Skin epidermis (tissue), 12 donors: ENCODE data around the gene KRT2.
"Not testable (repeated sequence)": the region's sequence is repeated elsewhere in the genome, so short reads cannot be mapped to it uniquely, and the experiment has no call there.

Source experiments
- H3K27ac ChIP-seq, 21 experiments: fragments of 200-600 bp; sonication (generic) in 11 of 21; one replicate each; pipeline ENCODE4 v1.5.0; 2020; ENCODE audit warnings: mild to moderate bottlenecking in 3 of 21, inconsistent platforms in 2 of 21, moderate library complexity in 2 of 21
- H3K4me3 ChIP-seq, 7 experiments: fragments of 200-600 bp; sonication (generic) in 2 of 7; one replicate each; pipeline ENCODE4 v1.5.0; 2020; ENCODE audit warnings: inconsistent platforms in 2 of 7, mild to moderate bottlenecking in 2 of 7, moderate library complexity in 1 of 7

KRT2 gene

DNA sequence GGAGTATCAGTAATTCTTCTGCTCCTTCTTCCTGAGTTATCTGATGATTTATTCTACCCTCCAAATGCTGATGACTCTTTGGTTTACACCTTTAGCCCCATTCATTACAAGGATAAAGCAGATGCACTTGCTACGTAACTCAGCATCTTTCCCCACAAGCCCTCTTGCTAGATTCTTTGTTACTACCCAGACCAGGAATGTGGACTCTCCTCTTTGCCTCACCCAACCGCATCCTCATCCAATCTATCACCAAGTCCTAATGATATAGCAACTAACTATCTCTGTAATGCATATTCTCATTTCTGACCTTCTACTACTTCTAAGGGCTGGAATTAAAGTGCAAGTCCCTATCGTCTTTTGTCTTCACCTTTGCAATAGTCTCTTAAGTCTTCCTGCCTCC lies 18.9 kb upstream of the KRT2 start:
- H3K27ac ChIP-seq: no peak overlapping the region
- H3K4me3 ChIP-seq: no peak overlapping the region

DNA sequence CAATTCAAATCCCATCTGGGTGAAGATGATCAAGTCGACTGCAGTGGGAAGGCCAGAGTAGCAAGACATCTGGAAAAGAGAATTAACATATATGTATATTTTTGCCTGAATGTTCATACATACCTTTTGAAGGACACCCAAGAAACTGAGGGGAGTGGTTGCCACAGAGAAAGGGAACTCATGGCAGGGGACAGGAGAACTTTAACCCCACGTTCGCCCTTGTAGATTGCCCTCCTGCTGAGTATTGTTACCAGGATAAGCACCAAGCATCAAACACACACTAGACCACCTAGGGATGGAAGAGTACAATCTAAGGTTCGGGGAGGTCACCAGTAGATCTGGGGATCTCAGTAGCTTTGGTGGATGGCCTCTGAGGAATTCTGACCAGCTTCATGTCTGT lies 18.5 kb upstream of the KRT2 start:
- no peak overlapping the region for H3K27ac ChIP-seq
- no peak overlapping the region for H3K4me3 ChIP-seq

DNA sequence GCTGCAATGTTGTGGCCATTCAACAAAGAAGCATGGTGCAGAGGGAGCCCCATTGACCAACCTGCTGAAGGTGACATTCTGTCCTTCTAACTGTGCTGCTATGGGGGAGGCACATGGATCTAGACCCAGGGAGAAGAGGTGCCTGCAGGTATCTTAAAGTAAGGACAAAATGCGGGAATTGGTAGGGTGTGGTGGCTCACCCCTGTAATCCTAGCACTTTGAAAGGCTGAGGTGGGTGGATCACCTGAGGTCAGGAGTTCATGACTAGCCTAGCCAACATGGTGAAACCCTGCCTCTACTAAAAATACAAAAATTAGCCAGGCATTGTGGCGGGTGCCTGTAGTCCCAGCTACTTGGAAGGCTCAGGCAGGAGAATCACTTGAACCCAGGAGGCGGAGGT lies 17.9 kb upstream of the KRT2 start:
- not testable (repeated sequence) for H3K27ac ChIP-seq, H3K4me3 ChIP-seq

DNA sequence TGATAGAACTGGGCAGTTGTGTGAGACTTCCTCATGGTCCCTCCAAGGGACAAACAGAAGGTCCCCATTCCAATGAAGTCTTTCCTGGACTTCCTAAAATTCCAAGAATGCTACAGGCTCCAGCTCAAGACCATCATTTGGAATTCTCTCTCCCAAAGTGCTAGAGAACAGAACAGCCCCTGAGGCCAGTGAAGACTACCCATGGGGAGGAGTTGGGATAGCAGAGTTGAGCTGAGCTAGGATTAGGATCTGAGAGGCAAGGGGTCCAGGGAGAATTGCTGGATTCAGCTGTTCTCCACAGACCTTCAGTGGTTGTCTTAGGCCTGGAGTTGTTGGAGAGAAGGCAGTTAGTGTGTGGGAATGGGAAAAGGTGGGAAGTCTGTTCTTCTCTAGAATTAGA lies 17.4 kb upstream of the KRT2 start:
- Histone ChIP-seq H3K4me3 (no peak overlapping the region), H3K27ac (no peak overlapping the region)

DNA sequence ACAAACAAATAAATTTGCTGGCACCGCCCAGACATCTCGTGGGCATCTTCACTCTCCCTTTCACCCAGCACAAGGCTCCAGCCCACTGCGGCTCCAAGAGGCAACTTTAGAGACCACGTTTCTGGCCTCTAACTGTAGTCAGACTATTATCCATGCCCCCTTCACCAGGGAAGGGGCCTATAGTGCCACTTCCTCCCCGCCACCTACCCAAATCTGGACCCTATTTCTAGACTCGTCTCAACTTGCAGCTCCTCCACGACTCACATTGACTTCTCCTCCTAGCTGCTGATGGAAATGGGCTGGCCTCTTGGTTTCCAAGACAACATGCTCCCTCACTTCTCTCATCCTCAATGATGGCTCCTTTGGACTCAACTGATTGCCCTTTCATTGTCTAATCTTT lies 15.9 kb upstream of the KRT2 start:
- H3K27ac ChIP-seq: peak overlapping the region in 1 of 21 experiments; percentile 60
- H3K4me3 ChIP-seq: no peak overlapping the region

DNA sequence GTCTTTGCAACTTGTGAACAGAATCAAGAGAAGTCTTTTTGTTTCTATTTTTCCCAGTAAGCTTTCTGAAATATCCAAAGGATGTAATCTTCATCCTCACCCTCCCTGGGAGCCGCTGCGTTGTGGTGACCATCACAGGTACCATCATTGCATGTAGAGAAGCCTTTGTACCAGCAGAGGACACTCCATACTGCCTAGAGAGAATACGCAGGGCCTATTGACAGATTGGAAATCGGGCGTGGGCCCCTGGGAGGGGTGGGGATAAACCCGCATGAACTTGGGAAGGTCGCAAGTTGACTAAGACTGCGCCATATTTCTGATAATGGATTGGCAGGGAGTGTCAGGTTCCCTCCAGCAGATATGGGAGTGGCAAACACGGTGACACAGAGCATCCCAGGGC lies 15.5 kb upstream of the KRT2 start:
- H3K4me3 ChIP-seq: no peak overlapping the region
- H3K27ac ChIP-seq: peak overlapping the region in 1 of 21 experiments; percentile 35

DNA sequence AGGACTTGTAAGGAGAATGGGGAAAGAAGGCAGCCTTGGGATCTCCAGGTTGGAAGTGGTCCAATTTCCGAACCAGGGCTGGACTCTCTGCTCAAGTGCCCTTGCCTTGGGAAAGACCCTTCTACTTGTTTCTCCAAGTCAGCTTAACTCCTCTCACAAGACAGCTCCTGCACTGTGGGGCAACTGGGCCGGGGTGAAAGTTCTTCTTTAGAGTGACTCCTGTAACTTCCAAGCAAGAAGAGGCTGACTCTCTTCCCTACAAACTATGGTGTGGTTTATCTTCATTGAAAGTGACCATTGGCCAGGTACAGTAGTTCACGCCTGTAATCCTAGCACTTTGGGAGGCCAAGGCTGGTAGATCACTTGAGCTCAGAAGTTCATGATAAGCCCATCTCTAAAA lies 14.5 kb upstream of the KRT2 start:
- Histone ChIP-seq H3K27ac (no peak overlapping the region), H3K4me3 (no peak overlapping the region)

DNA sequence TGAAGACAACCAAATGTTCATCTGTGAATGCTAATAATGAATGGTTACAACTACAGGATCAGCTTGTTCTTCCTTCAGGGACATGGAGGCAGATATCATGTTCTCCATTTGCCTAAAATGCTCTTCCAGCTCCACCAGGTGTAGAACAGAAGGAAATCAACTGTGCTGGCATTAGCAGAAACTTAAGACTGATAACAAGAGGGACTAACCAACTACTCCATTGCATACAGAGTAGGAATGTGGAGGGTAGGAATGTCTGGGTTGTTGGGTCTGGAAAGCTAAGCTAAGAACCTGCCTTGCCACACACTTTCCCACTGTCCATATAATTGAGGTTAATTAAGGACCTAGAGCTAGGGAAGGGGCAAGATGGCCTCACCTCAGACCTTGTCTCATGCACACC lies 11.4 kb upstream of the KRT2 start:
- Histone ChIP-seq H3K4me3 (no peak overlapping the region), H3K27ac (peak overlapping the region in 2 of 21 experiments; percentile 13 to 14)

DNA sequence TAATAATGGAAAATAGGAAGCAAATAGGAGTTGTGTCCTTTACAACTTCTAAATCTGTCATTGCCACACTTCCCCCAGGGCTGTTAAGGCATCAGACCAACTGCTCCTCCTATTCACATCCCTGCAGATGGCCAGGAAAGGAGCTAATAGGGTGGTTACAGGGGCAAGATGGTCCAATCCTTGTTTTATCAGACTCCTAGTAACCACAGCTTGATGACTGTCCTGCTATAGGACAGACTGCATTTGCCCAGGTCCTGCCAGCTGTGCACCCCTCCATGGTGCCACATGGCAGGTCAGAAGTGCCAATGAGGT lies 10.9 kb upstream of the KRT2 start:
- peak overlapping the region in 2 of 21 experiments; percentile 14 to 21 for H3K27ac ChIP-seq
- H3K4me3 ChIP-seq: no peak overlapping the region

DNA sequence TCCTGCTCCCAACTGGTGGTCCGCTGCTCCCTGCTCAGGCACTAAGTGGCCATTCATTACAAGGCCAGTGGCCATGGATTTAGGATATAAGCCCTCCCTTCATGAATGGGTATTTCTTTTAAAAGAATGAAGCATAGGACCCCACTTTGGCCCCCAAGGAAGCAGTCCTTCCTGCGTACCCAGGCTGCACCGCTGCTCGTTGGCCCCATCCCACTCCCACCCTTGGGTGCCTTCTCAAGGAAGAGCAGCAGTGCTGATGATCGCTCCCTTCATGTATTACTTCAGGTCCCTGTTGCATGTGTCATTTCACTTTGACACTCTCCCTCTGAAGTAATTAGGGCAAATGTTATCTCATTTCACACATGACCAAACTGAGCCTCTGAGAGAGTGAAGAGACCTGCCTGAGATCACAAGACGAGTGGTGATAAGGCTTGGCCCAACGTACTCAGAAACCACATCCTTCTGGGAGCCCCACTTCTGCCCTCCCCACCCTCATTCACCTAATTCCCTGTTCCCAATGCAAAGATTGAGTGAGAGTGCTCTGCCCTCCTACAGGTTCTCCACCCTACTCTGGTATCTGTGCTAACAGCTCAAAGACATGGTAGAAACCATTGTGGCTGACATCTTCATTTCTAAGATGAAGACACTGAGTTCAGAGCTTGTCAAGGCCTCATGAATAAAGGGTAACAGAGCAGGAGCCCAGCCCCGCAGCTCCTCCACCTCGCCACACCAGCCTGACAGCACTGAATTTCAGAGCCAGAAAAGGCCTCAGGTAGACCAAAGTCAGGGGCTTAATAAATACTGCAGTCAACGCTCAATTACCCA lies 10.3 kb upstream of the KRT2 start:
- no peak overlapping the region for H3K4me3 ChIP-seq
- H3K27ac ChIP-seq: peak overlapping the region in 2 of 21 experiments; percentile 14 to 21

DNA sequence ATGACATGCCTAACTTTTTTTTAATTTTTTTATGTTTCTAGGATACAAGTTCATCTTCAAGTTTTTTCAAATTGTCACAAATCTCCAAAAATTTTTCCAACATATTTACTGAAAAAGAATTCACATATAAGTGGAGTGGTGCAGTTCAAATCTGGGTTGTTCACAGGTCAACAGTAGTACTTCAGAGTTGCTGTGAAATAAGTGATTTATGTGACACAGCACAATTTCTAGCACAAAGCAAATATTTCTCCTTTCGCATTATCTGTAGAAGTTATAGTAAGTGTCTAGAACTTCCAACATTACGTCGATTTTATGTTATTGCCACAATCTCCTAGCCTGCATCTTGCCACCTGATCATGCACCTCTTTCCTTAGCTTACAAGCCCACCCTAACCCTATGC lies 9.7 kb upstream of the KRT2 start:
- H3K27ac ChIP-seq: no peak overlapping the region
- H3K4me3 ChIP-seq: no peak overlapping the region

DNA sequence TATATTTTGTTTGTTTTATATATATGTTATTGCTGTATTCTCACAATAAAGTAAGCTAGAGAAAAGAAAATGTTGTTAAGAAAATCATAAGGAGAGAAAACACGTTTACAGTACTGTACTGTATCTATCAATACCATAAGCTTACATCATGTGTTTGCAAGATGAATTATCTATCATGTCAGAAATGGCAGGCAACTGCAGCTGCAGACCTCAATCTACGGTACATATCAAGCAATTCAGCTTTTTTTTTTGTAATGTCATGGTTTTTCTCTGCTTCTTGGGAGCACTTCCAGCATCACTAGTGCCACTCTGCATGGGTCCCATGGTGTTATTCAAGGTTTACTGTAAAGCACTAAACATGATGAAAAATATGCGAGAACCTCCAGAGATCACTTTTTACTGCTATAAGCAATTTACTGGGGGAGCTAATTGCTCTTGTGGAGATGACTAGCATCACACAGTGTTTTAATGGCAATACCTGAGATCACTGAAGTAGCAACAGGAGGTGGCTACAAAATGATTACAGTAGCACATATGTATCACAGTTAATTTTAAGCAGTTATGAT lies 9.0 kb upstream of the KRT2 start:
- H3K4me3 ChIP-seq: no peak overlapping the region

DNA sequence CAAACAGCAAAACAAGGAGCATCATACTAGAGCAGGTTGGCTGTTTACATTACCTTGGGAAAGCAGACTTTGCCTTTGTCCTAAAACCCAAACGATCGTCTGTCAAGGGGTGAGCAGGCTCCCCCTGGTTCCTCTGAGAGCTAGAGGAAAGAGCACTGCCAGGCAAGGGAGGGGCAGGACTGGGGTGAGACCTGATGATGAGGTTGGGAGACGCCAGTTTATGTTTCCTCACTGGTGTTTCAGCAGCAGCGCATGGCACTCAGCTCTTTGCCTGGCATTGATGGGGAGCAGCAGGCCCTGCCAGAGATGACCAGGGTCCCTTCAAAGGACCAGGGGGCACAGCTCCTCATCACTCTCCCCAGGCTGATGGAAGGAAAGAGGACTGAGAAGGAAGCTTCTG lies 7.9 kb upstream of the KRT2 start:
- H3K4me3 ChIP-seq: no peak overlapping the region
- H3K27ac ChIP-seq: peak overlapping the region in 6 of 21 experiments; percentile 12 to 76 (median 40)

More for the DNA sequence above, 9.0 kb upstream of the KRT2 start:
- H3K27ac ChIP-seq: no peak overlapping the region

DNA sequence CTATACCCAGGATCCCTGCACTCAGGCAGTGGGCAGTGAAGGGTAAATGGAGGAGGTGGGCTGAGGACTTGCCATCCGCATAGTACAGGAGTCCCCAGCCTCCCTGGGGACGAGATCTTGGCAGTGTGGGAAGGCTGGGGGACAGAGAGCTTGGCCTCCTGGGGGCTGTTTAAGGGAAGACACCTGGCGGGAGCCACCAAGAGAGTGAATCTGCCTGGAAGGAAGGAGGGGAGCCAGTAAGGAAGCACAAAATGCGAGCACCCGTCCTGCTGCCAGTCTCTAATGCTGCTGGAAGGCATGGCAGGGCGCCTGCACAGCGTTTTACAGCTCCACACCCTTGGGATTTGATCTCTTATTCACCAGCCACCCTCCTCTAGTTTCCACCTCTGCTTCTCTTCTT lies 7.4 kb upstream of the KRT2 start:
- Histone ChIP-seq H3K4me3 (no peak overlapping the region), H3K27ac (peak overlapping the region in 9 of 21 experiments; percentile 12 to 76 (median 36))

DNA sequence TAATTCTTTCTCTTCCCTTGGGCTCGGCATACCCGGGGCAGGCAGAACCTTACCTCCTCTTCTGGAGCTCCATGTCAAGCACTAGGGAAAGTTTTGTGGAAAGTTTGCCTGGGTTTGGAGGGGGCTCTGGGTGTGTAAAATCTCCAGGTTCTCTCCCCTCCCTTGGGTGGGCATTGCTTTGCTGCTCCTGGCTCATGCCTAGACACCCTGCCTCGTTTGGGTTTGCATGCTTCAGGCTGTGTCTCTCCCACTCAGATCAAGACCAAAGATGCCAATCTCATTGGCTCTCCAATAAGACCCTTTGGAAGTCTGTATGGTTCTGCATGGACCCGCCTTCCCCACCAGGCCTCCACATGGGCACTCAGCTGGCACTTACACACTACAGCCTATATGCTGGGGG lies 6.2 kb upstream of the KRT2 start:
- Histone ChIP-seq H3K4me3 (no peak overlapping the region), H3K27ac (no peak overlapping the region)

DNA sequence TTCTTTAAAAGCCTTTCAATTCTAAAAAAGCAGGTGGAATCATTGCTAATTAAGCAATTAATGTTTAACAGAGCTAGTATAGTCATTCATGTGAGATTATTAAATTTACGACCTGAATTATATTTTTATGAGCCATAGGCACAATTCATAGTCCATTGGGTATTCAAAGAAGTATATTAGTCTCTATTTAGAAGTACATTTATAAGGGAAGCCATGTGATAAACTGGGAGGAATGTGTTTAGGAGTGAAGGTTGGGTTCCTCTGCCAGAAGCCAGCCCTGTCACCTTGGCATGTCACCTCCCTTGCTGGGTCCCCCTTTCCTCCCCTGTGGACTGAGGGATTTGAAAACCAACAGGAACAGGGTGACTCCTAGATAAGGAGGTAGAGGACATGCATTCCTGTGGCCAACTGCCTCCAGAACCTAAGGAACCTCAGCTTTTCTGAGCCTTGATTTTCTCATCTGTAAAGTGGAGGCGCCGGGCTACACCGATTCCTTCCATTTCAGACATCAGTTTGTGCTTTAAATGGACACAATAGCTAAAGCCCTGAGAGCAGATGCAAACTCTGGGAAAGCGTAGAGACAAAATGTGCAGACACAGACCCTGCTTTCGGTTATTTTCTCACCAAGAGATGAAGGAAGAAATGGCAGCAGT lies 5.4 kb upstream of the KRT2 start:
- Histone ChIP-seq H3K27ac (no peak overlapping the region), H3K4me3 (no peak overlapping the region)

DNA sequence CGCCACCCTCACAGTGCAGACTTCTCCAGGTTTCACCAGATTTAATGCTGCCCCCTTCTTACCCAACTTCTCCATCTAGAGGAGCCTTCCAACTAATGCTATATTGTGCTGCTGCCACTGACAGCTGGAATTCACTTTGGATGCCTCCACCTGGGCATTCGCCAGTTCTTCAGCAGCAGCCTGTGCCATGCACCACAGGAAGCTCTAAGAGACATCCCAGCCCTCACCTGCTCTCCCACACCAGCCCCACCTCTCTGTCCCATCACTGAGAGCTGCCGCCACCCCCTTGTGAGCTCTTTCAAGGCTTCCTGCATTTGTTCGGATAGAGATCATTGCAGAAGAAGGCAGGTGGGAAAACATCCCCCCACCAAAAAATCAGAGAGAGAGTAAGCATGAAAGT lies 4.6 kb upstream of the KRT2 start:
- H3K27ac ChIP-seq: no peak overlapping the region
- H3K4me3 ChIP-seq: no peak overlapping the region

DNA sequence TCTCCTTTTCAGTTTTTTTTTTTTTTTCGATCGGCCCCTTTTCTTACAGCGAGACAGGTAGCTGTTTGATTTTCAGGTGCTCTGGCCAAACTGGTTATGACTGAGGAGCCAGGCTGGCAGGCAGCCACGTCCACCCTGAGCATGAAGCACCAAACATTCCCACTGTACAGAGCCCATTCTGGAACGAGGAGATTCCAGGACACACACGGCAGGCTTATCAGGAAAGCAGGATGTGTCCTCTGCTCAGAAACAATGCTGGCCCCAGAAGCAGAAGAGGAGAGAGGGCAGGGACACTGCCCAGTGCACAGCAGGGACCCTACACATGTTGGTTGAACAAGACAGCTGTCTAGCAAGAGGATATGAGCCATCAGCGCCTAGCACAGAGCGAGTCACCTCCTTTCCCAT lies 3.7 kb upstream of the KRT2 start:
- no peak overlapping the region for H3K27ac ChIP-seq
- H3K4me3 ChIP-seq: no peak overlapping the region

DNA sequence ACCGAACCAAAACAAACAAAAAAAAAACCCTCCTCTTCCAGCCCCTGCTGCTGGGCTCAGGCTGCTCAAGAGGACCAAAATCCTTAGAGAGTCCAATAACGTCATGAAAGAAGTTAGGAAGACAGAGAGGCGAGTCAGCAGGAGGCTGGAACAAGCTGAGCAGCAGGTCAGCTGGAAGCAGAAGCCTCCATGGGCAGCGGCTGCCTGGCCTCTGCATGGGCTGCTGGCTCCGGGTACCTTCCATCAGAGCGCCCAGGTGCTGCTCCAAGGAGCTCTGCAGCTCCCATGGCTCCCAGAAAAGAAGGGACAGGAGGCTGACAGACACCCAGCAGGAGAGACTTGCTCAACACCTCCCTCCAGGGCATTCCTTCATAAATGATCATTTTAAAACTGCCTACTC lies 3.2 kb upstream of the KRT2 start:
- H3K4me3 ChIP-seq: no peak overlapping the region
- peak overlapping the region in 1 of 21 experiments; percentile 18 for H3K27ac ChIP-seq

DNA sequence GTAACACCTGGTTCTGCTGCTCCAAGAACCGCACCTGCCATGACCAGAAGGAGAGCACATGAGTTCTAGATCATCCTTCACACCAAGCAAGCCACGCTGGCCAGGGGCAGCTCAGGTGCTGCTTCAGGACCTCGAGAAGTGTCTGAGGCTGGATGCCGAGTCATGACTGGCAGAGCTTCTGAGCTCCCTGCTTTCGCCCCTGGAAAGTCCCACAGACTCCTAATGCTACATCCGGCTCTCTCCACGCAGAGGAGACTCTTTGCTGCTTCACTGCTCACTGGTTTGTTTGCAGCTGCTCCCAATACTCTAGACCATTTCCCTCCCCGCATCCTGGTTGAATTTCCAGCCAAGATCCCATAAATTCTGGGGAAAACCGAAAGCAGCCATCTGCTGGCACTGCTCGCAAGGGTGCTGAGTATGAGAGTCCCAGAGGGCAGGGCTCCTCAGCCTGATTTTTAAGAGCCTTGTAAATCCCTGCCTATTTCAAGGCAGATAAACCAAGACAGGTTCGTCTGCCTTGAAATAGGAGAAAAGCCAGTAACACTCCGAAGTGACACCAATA lies 1.4 kb downstream of the KRT2 start:
- H3K4me3 ChIP-seq: no peak overlapping the region
- H3K27ac ChIP-seq: peak overlapping the region in 11 of 21 experiments; percentile 6 to 50 (median 23)

DNA sequence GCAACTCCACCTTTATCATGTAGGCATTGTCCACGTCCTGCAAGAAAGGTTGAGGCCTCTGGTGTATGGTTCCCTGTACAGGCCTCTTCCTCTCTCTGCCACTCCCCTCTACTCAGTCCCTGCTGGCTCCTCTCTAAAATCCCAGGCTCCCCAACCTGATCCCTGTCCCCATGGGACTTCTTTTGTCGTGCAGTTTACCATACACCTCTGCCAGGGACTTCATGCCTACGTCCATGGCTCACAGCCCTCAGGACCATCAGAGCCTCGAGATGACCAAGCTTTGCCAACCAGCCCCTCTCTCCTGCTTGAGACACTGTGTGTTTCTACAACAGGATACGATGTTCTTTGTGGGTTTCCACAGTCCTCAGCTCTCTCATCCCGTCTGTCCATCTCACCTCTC lies 2.9 kb downstream of the KRT2 start:
- no peak overlapping the region for H3K4me3 ChIP-seq
- H3K27ac ChIP-seq: no peak overlapping the region
